Erythroblast (primary cell): Measurements from ENCODE around the gene HNF4A.

Source experiments
- DNase-seq, 2 experiments: peaks; one replicate each; lab custom pipeline; 2025; lab: John Stamatoyannopoulos, UW
- GATA1 ChIP-seq: IDR thresholded peaks from 2 replicates; pipeline ENCODE4 v1.6.1; 2011; ENCODE audit warnings: low read depth, mild to moderate bottlenecking, control low read depth, low read length, moderate library complexity
- POLR2A ChIP-seq: IDR thresholded peaks from 2 replicates; pipeline ENCODE4 v1.6.1; 2011; ENCODE audit warnings: mild to moderate bottlenecking, low read length

The HNF4A gene

DNA sequence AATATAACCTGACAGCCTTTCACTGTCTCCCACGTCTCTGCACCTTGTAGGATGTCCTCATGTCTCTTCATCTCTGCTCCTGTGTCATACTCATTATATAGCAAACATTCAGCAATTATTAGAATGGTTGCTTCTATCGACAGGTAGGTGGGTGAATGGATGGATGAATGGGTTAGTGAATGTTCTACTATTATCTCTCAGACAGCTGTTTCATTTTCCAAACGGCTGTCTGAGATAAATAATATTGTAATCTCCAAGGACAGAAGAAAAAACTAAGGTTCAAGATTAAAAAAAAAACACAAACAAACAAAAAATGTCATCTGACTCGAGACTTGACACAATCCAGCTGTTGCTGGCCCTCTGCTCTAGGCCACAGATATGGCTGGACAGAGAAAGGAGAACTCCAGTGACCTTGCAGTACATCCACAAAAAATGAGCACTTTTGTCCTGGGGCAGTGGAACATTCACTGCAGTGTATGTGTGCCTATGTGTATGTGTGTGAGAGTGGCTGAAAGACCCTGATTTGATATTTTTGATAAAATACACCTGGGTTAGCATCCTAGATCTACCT, 2.1 kb downstream of the HNF4A start:
- peak; percentile 36 to 74 for DNase-seq
- TF ChIP-seq POLR2A (no peak), GATA1 (no peak)

- DNase-seq = no peak
- TF ChIP-seq GATA1 (no peak), POLR2A (no peak)
Observed at GRCh38 chr20:44358776-44359175, 3.3 kb downstream of the HNF4A start.

DNA sequence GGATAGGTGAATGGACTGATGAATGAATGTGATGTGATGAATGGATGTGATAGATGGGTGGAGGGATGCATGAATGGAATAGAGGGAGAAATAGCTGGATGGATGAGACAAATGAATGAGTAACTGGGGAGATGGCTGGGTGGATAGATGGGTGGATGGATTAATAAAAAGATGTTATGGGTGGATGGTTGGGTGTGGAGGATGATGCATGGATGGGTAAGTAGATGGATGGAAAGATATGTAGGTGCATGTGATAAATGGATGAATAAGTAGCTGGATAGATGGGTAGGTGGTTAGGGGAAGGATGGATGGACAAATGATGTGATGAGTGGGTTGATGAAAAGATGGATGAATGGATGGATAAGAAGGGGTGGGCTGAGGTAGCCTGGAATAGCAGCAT, 4.7 kb downstream of the HNF4A start:
- TF ChIP-seq POLR2A = no peak
- no peak for TF ChIP-seq GATA1
- no peak for DNase-seq

DNA sequence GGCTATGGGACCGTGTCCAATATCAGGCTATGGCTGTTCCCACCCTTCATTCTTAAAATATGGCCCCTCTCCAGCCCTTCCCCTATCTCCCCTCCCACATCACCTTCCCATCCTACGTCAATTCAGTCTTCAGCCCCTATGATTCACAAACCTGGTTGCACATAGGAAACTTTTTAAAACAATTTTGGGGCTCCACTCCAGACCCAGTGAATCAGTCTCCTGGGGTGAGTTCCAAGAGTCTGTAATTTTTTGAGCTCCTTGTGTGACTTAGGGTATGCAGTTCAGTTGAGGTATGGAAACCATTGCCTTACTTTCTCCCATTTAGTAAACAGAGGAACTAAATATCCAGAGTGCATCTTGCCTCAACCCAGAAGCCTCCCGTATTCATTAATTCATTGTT, 5.5 kb downstream of the HNF4A start:
- no peak for DNase-seq
- TF ChIP-seq GATA1 (no peak), POLR2A (no peak)

DNA sequence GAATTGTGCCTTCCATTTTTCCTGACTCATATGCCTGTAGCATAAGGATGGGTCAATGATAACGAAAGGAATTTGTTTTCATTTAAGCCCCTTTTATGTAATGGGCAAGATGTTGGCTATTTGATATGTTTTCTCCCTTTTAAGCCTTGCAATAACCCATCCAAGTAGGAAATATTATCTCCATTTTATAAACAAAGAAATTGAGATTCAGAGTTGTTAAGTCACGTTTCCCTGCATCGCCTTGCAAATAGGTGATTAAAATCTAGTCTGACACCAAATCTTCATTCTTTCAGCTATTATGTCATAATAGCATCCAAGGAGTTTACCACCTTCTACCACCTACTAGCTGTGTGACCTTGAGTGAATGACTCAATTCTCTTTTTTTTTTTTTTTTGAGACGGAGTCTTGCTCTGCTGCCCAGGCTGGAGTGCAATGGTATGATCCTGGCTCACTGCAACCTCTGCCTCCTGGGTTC, 7.0 kb downstream of the HNF4A start:
- TF ChIP-seq GATA1 = no peak
- TF ChIP-seq POLR2A = no peak
- no peak for DNase-seq

DNA sequence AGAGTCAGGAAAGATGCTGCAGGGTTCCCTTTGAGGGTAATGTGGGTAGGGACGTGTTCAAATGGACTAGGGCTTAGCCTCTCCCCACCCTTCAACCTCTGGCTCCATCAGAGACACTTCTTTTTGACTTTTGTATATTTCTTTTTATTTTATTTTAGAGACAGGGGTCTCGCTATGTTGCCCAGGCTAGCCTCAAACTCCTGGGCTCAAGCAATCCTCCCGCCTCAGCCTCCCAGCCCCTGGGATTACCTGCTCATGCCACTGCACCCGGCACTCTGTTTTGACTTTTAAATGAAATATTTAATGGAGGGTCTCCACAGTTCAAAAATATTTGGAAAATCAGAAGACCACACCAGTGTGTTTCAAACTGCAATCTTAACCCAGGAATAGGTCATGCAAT, 8.6 kb downstream of the HNF4A start:
- no peak for TF ChIP-seq GATA1
- no peak for TF ChIP-seq POLR2A
- DNase-seq = no peak

DNA sequence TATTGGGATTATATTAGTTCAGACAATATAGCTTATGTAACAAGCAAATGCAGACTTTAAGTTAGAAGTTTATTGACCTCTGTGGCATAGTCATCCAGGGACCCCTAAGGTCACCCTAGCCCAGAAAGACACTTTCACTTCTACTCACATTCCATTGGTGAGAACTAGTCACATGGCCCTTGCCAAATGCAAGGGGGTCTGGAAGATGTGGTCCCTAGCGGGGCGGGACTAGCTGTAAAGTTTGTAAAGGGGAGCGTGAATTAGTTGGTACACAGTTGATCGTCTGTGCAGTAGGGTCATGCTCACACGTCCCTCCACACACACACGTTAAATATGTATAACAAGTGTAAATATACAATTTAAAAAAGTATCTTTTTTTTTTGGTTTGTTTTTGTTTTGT, 9.3 kb downstream of the HNF4A start:
- TF ChIP-seq GATA1 = no peak
- no peak for TF ChIP-seq POLR2A
- no peak for DNase-seq

DNA sequence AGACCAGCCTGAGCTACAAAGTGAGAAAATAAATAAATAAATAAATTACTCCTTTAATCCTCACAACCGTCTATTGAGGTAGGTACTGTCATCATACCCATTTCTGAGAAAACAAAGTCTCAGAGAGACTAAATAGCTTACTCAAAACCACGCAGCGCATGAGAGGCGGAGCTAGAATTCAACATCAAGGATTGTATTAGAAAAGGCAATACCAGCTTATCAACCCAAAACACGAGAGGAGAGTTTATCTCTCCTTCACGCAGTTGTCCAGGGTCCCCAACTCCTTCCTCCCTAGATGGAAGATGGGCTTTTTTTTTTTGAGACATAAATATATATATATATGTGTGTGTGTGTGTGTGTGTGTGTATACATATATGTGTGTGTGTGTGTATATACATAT, 12.2 kb downstream of the HNF4A start:
- TF ChIP-seq GATA1 (no peak), POLR2A (no peak)
- DNase-seq = peak; percentile 62 to 81

DNA sequence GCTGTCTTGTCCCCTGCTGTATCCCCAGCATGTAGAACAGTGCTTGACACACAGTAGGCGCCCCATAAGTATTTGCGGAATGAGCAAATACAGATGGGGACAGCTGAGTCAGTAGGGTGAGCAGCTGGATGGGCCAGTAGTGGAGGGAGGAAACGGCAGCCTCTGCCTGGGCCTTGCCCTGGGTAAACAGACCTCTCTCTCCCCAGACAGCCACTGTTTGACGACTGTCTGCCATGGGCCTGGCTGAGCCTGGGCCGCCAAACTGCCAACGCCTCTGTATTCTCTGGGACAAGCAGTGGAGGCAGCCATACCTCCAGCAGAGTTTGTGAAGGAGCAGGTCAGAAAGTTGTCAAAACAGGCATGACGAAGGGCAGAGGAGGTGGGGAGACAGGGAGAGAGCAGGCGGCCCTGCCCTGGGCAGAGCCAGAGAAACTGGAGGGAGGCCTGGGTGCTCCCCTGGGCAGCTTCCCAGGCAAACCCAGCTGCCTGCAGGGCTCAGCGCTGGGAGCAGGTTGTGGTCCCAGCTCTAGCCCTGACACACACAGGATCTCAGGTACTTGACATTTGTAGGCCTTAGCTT, 15.2 kb downstream of the HNF4A start:
- DNase-seq = no peak
- TF ChIP-seq POLR2A (no peak), GATA1 (no peak)

GRCh38 chr20:44382641-44383040, 27.1 kb downstream of the HNF4A start:
- TF ChIP-seq GATA1 (no peak), POLR2A (no peak)
- no peak for DNase-seq

DNA sequence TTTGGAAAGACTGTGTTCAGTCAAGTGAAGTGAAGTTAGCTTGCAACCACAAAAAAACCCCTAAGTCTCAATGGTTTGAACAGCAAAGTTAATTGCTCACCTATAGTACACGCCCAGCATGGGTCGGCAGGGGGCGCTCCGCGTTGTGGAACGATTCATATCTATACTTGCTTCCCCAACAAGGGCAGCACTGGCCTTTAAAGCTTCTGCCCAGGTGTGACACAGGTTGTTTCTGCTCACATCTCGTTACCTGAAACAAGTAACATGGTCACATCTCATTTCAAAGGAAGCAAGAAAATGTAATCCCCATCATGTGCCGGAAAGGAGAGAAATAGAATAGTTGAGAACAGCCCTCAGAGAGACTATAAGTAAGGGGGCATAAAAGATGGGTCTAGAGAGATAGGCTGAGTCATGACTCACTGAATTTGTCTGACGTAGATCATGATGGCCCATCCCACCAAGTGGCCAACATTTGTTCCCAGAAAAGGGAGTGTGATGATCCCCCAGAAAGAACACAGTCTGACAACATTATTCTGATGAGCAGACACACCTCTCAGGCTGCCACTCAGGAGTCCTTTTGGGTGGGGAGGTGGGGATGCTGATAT, 29.0 kb downstream of the HNF4A start:
- TF ChIP-seq GATA1 = no peak
- no peak for TF ChIP-seq POLR2A
- peak; percentile 79 to 90 for DNase-seq

DNA sequence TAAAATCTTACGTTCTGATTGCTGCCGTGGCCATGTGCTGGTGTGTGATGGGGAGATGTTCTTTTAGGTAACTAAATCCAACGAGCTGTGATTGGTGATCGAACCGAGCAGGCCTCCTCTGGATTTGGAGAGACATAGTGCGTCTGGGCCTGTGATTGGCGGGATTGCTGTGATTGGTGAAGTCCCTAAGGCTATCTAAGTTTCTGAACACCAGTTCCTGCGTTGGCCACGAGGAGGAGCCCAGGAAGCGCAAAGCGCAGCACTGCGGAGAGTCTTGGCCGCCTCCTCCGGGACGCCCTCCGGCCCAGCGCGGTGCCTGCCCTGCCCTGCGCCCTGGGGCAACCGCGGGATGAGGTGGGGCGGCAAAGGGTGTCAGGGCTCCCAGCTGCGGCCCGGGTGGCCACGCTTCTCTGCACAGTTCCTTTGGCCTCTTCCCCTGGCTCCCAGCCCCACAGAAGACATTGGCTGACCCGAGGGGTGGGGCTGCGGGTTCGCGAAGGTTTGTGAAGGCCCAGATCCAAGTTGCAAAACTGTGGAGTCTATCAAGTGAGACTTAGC, 33.0 kb downstream of the HNF4A start:
- TF ChIP-seq GATA1 (no peak), POLR2A (no peak)
- peak; percentile 86 to 91 for DNase-seq

DNA sequence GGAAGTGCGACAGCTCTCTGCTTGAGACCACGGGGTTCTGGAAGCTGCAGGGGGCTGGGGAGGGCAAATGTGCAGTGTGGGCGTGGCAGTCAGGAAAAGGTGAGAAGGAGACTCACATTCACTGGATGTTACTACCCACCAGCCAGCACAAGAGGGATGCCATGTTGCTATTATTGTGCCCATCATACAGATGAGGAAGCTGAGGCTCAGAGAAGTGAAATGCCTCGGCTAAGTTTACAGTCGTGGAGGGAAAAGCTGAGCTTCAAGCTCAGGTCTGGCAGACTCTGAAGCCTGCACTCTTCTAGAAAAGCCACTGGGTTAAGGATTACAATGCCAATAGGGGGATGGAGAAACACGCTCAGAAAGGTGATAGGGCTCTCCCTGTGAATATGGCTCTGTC, 34.4 kb downstream of the HNF4A start:
- no peak for DNase-seq
- no peak for TF ChIP-seq POLR2A
- no peak for TF ChIP-seq GATA1

- no peak for DNase-seq
- TF ChIP-seq GATA1 (no peak), POLR2A (no peak)
Observed at GRCh38 chr20:44390280-44390679, 34.8 kb downstream of the HNF4A start.
